Fibroblast of mammary gland (primary cell): ENCODE measurements around the gene NFIX.
"Not testable (repeated sequence)": the region's sequence is repeated elsewhere in the genome, so short reads cannot be mapped to it uniquely, and the experiment has no call there.

Source experiments
- DNase-seq: peaks from one replicate; pipeline ENCODE4 v3.0.0-alpha.2; 2010; ENCODE audit warnings: low read depth
- H3K4me3 ChIP-seq: 2 replicates; pipeline ENCODE4 v1.5.1; 2011; ENCODE audit warnings: low read depth, mild to moderate bottlenecking, low read length, moderate library complexity; ENCODE audit not compliant: control insufficient read depth
- TF ChIP-seq, protein P1 (sequence below): conservative IDR thresholded peaks from 2 replicates; pipeline ENCODE4 v1.5.1; 2011; ENCODE audit warnings: low read depth, low read length, inconsistent platforms; ENCODE audit not compliant: control insufficient read depth, insufficient read depth

The NFIX gene

DNA sequence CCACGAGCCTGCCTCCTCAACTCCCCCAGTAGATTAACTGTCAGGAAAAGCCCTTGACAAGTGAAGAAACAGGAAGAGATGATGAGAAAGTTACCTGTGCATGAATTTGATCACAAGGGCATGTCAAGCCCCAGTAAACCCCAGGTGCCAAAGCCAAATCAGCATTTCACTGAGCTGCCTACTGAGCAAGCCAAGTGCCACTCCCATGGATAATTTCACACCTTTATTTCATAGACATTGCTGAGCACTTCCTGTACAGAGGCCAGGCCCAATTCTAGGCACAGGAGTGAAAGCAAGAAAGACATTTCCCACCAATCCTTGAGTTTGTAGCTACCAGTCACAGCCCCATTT lies 40.7 kb upstream of the NFIX start:
- DNase-seq: no peak
- no peak overlapping the region for H3K4me3 ChIP-seq
- TF ChIP-seq, protein P1, sequence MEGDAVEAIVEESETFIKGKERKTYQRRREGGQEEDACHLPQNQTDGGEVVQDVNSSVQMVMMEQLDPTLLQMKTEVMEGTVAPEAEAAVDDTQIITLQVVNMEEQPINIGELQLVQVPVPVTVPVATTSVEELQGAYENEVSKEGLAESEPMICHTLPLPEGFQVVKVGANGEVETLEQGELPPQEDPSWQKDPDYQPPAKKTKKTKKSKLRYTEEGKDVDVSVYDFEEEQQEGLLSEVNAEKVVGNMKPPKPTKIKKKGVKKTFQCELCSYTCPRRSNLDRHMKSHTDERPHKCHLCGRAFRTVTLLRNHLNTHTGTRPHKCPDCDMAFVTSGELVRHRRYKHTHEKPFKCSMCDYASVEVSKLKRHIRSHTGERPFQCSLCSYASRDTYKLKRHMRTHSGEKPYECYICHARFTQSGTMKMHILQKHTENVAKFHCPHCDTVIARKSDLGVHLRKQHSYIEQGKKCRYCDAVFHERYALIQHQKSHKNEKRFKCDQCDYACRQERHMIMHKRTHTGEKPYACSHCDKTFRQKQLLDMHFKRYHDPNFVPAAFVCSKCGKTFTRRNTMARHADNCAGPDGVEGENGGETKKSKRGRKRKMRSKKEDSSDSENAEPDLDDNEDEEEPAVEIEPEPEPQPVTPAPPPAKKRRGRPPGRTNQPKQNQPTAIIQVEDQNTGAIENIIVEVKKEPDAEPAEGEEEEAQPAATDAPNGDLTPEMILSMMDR: no peak

DNA sequence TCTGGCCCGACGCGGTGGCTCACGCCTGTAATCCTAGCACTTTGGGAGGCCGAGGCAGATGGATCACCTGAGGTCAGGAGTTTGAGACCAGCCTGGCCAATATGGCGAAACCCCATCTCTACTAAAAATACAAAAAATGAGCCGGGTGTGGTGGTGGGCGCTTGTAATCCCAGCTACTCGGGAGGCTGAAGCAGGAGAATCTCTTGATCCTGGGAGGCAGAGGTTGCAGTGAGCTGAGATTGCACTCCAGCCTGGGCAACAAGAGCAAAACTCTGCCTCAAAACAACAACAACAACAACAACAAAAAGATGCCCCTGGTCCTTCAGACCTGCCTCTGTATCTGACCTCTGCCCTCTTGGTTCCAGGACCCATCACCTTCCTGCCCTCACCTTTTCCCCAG lies 39.7 kb upstream of the NFIX start:
- peak overlapping the region; percentile 88 for H3K4me3 ChIP-seq
- DNase-seq: not testable (repeated sequence)

DNA sequence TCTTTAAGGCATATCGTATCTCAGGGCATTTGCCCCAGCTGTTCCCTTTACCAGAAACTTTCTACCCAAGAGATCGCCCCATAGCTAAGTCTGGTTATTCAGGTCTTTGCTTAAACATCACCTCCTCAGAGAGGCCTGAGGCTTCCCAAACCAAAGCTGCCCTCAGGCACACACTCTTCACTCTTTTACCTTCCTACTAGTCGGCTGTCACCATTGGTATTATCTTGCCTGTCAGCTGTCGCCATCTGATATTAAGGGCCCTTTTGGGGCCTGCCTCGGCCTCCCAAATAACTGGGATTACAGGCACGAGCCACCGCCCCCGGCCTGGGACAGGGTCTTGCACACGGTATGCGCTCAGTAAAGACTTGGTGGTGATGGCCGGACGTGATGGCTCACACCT lies 39.3 kb upstream of the NFIX start:
- TF ChIP-seq, protein P1: no peak
- H3K4me3 ChIP-seq: peak overlapping the region; percentile 88
- no peak for DNase-seq

DNA sequence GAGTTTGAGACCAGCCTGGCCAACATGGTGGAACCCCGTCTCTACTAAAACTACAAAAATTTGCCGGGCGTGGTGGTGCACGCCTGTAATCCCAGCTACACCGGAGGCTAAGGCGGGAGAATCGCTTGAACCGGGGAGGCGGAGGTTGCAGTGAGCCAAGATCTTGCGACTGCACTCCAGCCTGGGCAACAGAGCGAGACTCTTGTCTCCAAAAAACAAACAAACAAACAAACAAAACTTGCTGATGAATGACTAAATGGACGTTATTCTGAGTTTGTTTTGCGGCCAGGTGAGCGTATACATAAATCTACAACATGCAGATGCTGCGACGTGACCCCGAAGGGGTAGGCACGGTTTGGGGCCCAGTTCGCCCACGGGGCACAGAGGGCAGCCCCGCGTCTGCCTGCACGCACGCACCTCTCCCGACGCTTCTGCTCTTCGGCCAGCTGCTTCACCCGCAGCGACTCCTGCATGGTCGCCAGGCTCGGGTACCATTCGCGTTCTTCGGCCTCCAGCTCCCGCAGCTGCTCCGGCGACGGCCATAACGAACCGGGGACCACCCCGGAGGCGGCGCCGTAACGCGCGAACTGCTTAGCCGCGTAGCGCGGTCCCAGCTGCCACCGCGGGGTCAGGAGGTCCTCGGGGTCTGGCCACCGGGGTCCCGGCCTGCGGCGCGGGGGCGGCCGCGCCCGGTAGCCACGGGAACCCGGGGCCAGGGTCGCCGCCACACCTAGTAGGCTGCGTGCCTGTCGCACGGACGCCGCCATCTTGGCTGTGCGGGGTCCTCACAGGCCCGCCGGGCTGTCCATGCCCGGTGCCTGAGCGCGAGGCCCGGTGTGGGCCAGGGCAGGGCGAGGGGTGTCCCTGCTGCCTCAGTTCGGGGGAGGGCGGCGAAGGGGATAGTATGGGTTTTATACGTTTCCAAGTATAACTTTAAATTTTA lies 38.6 kb upstream of the NFIX start, which contains the start of gene GADD45GIP1:
TSS of gene GADD45GIP1 (minus strand) at position 778 of the 943 bp plus-strand sequence. CDS start at position 767, 11 bp downstream.
- TF ChIP-seq, protein P1: no peak
- peak; percentile 75 for DNase-seq
- H3K4me3 ChIP-seq: peak within 1 kb of the TSS; percentile 88

DNA sequence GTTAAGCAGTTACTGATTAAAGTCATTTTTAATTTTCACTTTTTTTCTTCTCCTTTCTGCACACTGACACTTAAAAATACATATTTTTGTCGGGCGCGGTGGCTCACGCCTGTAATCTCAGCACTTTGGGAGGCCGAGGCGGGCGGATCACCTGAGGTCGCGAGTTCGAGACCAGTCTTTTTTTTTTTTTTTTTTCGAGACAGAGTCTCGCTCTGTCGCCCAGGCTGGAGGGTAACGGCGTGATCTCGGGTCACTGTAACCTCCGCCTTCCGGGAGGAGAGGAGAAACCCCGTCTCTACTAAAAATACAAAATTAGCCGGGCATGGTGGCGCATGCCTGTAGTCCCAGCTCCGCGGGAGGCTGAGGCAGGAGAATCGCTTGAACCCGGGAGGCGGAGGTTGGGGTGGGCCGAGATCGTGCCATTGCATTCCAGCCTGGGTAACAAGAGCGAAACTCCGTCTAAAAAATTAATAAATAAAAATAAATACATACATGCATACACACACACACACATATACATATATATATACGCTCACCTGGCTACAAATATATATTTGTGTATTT lies 37.8 kb upstream of the NFIX start:
- H3K4me3 ChIP-seq: peak overlapping the region; percentile 88
- DNase-seq: not testable (repeated sequence)

DNA sequence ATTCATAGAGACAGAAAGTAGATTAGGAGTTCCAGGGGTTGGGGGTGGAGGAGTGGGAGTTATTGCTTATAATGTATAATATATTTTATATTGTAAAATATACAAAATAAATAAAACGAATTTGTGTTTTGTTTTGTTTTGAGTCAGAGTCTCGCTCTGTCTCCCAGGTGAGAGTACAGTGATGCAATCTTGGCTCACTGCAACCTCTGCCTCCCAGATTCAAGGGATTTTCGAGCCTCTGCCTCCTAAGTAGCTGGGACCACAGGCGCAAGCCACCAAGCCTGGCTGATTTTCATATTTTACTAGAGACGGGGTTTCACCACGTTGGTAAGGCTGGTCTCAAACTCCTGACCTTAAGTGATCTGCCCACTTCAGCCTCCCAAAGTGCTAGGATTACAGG lies 35.8 kb upstream of the NFIX start:
- TF ChIP-seq, protein P1: no peak
- no peak overlapping the region for H3K4me3 ChIP-seq
- no peak for DNase-seq

DNA sequence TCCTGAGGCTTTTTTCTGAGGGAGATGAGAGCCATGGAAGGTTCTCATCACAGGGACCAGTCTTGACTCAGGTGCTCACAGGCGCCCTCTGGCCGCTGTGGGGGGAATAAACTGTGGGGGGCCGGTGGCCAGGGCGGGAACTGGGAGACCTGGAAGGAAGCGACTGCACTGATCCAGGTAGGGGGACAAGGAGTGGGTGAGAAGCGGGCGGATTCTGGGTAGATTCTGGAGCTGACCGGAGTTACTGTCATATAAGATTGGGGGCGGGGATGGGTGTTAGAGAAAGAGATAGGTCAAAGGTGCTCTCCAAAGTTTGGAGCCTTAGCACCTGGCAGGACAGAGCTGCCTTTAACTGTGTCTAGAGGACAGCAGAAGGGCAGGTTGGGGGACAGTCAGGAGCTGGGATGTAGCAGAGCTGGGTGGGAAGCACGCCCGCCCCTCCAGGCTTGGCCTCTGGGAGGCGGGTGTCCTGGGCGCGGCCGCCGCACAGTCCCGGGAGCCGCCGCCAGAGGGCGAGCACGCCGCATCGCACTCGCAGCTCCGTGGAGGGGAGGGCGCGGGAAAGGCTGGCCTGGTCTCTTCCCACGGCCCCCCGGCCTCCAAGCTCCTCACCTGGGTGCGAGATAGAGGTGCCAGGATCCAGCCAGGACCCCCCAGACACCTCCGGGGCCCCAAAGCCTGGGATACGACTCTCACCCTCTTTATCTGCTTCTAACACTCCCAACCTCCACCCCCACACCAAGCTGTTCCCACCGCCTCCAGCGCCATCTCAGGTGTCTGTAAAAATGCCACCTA lies 30.1 kb upstream of the NFIX start:
- peak overlapping the region; percentile 55 for H3K4me3 ChIP-seq
- TF ChIP-seq, protein P1: peak; percentile 77
- peak; percentile 66 for DNase-seq
